ENCODE results near the gene NHLRC4. TPM values are rescaled to one million over a fixed set of nuclear protein-coding genes. Genes with fewer than 3 reads are reported as not detected.
A peak's percentile ranks its signal among the peaks of the same experiment; 100 is the strongest.

NHLRC4 gene
- total and polyA plus RNA-seq, 2 of the 13 experiments (the other 11 are each of a cell fraction or from before 2014, with no cell fraction given), result 0.40 to 0.59 TPM

DNA sequence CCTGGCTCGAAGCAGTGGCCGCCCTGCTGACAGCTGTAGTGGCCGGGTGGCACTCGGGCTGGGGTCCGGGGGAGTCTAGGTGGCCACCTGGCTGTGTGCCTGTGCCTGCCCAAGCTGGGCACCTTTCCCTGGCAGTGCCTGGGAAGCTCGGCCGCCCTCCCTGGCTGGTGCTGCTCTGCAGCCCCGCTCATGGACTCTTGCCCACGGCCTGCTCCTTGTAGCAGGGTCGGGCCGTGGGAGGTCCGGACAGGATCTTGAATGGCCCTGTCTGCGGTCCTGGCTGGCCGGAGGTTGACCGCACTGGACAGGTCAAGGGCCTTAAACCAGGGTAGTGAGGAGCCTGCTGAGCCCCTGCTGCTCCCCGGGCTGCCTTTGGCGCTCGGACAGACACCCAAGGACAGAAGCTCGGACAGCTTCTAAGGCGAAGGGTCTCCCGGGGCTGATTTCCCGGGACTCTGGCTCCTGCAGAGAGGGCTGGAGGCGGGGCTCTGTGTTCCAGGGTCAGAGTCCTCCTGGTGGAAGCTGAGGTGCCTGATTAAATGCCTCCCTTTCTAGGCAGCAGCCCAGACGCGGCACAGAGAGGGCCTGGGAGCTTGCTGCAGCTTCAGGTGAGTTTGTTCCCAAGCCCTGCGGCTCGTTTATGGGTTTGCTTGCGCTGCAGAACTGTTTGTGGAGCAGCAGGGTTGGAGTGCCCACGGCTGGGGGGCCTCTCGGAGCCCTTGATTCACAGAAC lies 33.2 kb upstream of the NHLRC4 start (continued):
- no peak for TF ChIP-seq KDM4B (CRISPR knock-in tag; IDR thresholded peaks at IDR 0.05)
- TF ChIP-seq ZNF703 (CRISPR knock-in tag; IDR thresholded peaks at IDR 0.05; ENCODE audit: borderline replicate concordance), result no peak
- no peak for TF ChIP-seq SRSF9 (IDR thresholded peaks at IDR 0.05; ENCODE audit: borderline replicate concordance, insufficient read depth, low read depth, low read length, poor library complexity, severe bottlenecking)
- no peak for TF ChIP-seq ZNF775 (CRISPR knock-in tag; IDR thresholded peaks at IDR 0.05; ENCODE audit: borderline replicate concordance)
- TF ChIP-seq, protein P1, sequence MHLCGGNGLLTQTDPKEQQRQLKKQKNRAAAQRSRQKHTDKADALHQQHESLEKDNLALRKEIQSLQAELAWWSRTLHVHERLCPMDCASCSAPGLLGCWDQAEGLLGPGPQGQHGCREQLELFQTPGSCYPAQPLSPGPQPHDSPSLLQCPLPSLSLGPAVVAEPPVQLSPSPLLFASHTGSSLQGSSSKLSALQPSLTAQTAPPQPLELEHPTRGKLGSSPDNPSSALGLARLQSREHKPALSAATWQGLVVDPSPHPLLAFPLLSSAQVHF (CRISPR knock-in tag; IDR thresholded peaks at IDR 0.05), result no peak
- no peak for TF ChIP-seq SOX5 (CRISPR knock-in tag; IDR thresholded peaks at IDR 0.05; ENCODE audit: borderline replicate concordance)
- TF ChIP-seq ZNF143 (CRISPR knock-in tag; IDR thresholded peaks at IDR 0.05), result no peak
- no peak for TF ChIP-seq XBP1 (CRISPR knock-in tag; IDR thresholded peaks at IDR 0.05)
- TF ChIP-seq CAMTA2 (CRISPR knock-in tag; IDR thresholded peaks at IDR 0.05; ENCODE audit: borderline replicate concordance), result no peak
- TF ChIP-seq ARNTL (CRISPR knock-in tag; IDR thresholded peaks at IDR 0.05), result 0 out of 2 replicates have a peak, but pooled peaks have one; percentile 26
- TF ChIP-seq SCMH1 (CRISPR knock-in tag; IDR thresholded peaks at IDR 0.05; ENCODE audit: borderline replicate concordance), result no peak
- no peak for TF ChIP-seq NR2F2 (IDR thresholded peaks at IDR 0.05; ENCODE audit: borderline replicate concordance, low read depth)
- TF ChIP-seq, protein P2, sequence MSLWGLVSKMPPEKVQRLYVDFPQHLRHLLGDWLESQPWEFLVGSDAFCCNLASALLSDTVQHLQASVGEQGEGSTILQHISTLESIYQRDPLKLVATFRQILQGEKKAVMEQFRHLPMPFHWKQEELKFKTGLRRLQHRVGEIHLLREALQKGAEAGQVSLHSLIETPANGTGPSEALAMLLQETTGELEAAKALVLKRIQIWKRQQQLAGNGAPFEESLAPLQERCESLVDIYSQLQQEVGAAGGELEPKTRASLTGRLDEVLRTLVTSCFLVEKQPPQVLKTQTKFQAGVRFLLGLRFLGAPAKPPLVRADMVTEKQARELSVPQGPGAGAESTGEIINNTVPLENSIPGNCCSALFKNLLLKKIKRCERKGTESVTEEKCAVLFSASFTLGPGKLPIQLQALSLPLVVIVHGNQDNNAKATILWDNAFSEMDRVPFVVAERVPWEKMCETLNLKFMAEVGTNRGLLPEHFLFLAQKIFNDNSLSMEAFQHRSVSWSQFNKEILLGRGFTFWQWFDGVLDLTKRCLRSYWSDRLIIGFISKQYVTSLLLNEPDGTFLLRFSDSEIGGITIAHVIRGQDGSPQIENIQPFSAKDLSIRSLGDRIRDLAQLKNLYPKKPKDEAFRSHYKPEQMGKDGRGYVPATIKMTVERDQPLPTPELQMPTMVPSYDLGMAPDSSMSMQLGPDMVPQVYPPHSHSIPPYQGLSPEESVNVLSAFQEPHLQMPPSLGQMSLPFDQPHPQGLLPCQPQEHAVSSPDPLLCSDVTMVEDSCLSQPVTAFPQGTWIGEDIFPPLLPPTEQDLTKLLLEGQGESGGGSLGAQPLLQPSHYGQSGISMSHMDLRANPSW (CRISPR knock-in tag; IDR thresholded peaks at IDR 0.05; ENCODE audit: borderline replicate concordance), result no peak
- no peak for TF ChIP-seq KAT7 (CRISPR knock-in tag; IDR thresholded peaks at IDR 0.05; ENCODE audit: borderline replicate concordance)
- TF ChIP-seq, protein P3, sequence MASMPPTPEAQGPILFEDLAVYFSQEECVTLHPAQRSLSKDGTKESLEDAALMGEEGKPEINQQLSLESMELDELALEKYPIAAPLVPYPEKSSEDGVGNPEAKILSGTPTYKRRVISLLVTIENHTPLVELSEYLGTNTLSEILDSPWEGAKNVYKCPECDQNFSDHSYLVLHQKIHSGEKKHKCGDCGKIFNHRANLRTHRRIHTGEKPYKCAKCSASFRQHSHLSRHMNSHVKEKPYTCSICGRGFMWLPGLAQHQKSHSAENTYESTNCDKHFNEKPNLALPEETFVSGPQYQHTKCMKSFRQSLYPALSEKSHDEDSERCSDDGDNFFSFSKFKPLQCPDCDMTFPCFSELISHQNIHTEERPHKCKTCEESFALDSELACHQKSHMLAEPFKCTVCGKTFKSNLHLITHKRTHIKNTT (CRISPR knock-in tag; IDR thresholded peaks at IDR 0.05), result no peak
- TF ChIP-seq ZNF350 (CRISPR knock-in tag; IDR thresholded peaks at IDR 0.05; ENCODE audit: borderline replicate concordance, low read depth), result peak; percentile 61; the same call in 1 of the 2 replicates
- TF ChIP-seq AHR (CRISPR knock-in tag; IDR thresholded peaks at IDR 0.05), result no peak
- no peak for TF ChIP-seq ZNF747 (CRISPR knock-in tag; IDR thresholded peaks at IDR 0.05; ENCODE audit: borderline replicate concordance)
- TF ChIP-seq YEATS4 (CRISPR knock-in tag; IDR thresholded peaks at IDR 0.05; ENCODE audit: borderline replicate concordance), result peak; percentile 73; the same call in 1 of the 2 replicates
- TF ChIP-seq MXI1 (IDR thresholded peaks at IDR 0.05; ENCODE audit: borderline replicate concordance, low read depth, low read length), result no peak; the same call in 2 of the 3 replicates
- TF ChIP-seq, protein P4, sequence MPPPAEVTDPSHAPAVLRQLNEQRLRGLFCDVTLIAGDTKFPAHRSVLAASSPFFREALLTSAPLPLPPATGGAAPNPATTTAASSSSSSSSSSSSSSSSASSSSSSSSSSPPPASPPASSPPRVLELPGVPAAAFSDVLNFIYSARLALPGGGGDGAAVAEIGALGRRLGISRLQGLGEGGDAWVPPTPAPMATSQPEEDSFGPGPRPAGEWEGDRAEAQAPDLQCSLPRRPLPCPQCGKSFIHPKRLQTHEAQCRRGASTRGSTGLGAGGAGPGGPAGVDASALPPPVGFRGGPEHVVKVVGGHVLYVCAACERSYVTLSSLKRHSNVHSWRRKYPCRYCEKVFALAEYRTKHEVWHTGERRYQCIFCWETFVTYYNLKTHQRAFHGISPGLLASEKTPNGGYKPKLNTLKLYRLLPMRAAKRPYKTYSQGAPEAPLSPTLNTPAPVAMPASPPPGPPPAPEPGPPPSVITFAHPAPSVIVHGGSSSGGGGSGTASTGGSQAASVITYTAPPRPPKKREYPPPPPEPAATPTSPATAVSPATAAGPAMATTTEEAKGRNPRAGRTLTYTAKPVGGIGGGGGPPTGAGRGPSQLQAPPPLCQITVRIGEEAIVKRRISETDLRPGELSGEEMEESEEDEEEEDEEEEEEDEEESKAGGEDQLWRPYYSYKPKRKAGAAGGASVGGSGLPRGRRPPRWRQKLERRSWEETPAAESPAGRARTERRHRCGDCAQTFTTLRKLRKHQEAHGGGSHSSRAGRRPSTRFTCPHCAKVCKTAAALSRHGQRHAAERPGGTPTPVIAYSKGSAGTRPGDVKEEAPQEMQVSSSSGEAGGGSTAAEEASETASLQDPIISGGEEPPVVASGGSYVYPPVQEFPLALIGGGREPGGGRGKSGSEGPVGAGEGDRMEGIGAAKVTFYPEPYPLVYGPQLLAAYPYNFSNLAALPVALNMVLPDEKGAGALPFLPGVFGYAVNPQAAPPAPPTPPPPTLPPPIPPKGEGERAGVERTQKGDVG (CRISPR knock-in tag; IDR thresholded peaks at IDR 0.05; ENCODE audit: borderline replicate concordance), result no peak
- no peak for TF ChIP-seq CHD2 (IDR thresholded peaks at IDR 0.05; ENCODE audit: low read depth, low read length)
